Neural cell (in vitro differentiated cells): ENCODE data around the gene VWA3A. TPM values are rescaled to one million over a fixed set of nuclear protein-coding genes. Genes with fewer than 3 reads are reported as not detected.

ENCODE experiments used
- H2AFZ ChIP-seq: fragments of 200-600, 300-800 bp; sonication (generic), shearing (Covaris generic); 2 replicates; pipeline ENCODE4 v1.6.0; 2014; ENCODE audit warnings: low read depth, mild to moderate bottlenecking, antibody characterized with exemption, low read length, moderate library complexity
- H3F3A ChIP-seq: fragments of 200-600 bp; shearing (Covaris generic); 2 replicates; pipeline ENCODE4 v1.6.1; 2016; ENCODE audit warnings: mild to moderate bottlenecking, moderate library complexity, mixed read lengths, antibody characterized with exemption, low read length; ENCODE audit not compliant: insufficient read depth, poor library complexity, severe bottlenecking
- H3K27ac ChIP-seq: fragments of 200-600, 300-800 bp; sonication (generic), shearing (Covaris generic); 2 replicates; pipeline ENCODE4 v1.5.1; 2014; ENCODE audit warnings: mild to moderate bottlenecking, low read length, moderate library complexity
- H3K27me3 ChIP-seq: fragments of 300-800, 200-600 bp; sonication (generic), shearing (Covaris generic); 2 replicates; pipeline ENCODE4 v1.6.0; 2014; ENCODE audit warnings: mild to moderate bottlenecking, low read depth, low read length, moderate library complexity; ENCODE audit not compliant: insufficient read depth
- H3K36me3 ChIP-seq: fragments of 300-800, 200-600 bp; sonication (generic), shearing (Covaris generic); 2 replicates; pipeline ENCODE4 v1.5.1; 2014; ENCODE audit warnings: mild to moderate bottlenecking, antibody characterized with exemption, low read length, moderate library complexity; ENCODE audit not compliant: insufficient read depth
- H3K4me2 ChIP-seq: fragments of 300-800, 200-600 bp; sonication (generic), shearing (Covaris generic); 2 replicates; pipeline ENCODE4 v1.6.0; 2014; ENCODE audit warnings: mild to moderate bottlenecking, low read length
- H3K4me3 ChIP-seq: fragments of 300-800, 200-600 bp; sonication (generic), shearing (Covaris generic); 2 replicates; pipeline ENCODE4 v1.5.1; 2014; ENCODE audit warnings: mild to moderate bottlenecking, low read length, moderate library complexity
- H3K79me2 ChIP-seq: fragments of 200-600 bp; shearing (Covaris generic); replicated peaks from 2 replicates; pipeline ENCODE4 v1.6.0; 2014; ENCODE audit warnings: mild to moderate bottlenecking, low read length, moderate library complexity; ENCODE audit not compliant: insufficient read depth
- H3K9ac ChIP-seq: fragments of 300-800, 200-600 bp; sonication (generic), shearing (Covaris generic); 2 replicates; pipeline ENCODE4 v1.6.1; 2016; ENCODE audit warnings: mild to moderate bottlenecking, low read length, mixed read lengths
- H3K9me2 ChIP-seq: fragments of 200-600 bp; shearing (Covaris generic); 2 replicates; pipeline ENCODE4 v1.6.1; 2016; ENCODE audit warnings: mild to moderate bottlenecking, low read length, mixed read lengths; ENCODE audit not compliant: insufficient read depth
- H3K9me3 ChIP-seq: fragments of 200-600, 300-800 bp; sonication (generic), shearing (Covaris generic); 2 replicates; pipeline ENCODE4 v1.6.1; 2016; ENCODE audit warnings: mild to moderate bottlenecking, mixed run types, low read length, moderate library complexity, mixed read lengths
- H4K20me1 ChIP-seq: fragments of 200-600 bp; shearing (Covaris generic); 2 replicates; pipeline ENCODE4 v1.6.1; 2016; ENCODE audit warnings: mild to moderate bottlenecking, mixed run types; ENCODE audit not compliant: insufficient read depth
- EP300 ChIP-seq: fragments of 450-650 bp; conservative IDR thresholded peaks from 2 replicates; pipeline ENCODE4 v1.6.1; 2014; ENCODE audit warnings: antibody characterized with exemption, mild to moderate bottlenecking, moderate library complexity; ENCODE audit not compliant: poor library complexity, severe bottlenecking
- EZH2 ChIP-seq: fragments of 200-600, 300-800 bp; shearing (Covaris generic), sonication (generic); IDR thresholded peaks from 2 replicates; pipeline ENCODE4 v1.6.1; 2014; ENCODE audit warnings: antibody characterized with exemption, low read length, borderline replicate concordance, mild to moderate bottlenecking; ENCODE audit not compliant: insufficient read depth, poor library complexity, severe bottlenecking
- MXI1 ChIP-seq: fragments of 450-650 bp; conservative IDR thresholded peaks from 2 replicates; pipeline ENCODE4 v1.6.1; 2014; ENCODE audit warnings: antibody characterized with exemption, mild to moderate bottlenecking; ENCODE audit not compliant: poor library complexity, severe bottlenecking
- POLR2AphosphoS5 ChIP-seq: IDR thresholded peaks from 2 replicates; pipeline ENCODE4 v1.6.1; 2012
- RAD21 ChIP-seq: fragments of 450-650 bp; conservative IDR thresholded peaks from 2 replicates; pipeline ENCODE4 v1.6.1; 2014; ENCODE audit warnings: antibody characterized with exemption, mild to moderate bottlenecking, moderate library complexity
- SMC3 ChIP-seq: fragments of 450-650 bp; conservative IDR thresholded peaks from 2 replicates; pipeline ENCODE4 v1.6.1; 2014; ENCODE audit warnings: antibody characterized with exemption, mild to moderate bottlenecking, moderate library complexity; ENCODE audit not compliant: poor library complexity
- TAF1 ChIP-seq: IDR thresholded peaks from 2 replicates; pipeline ENCODE4 v1.6.1; 2012; ENCODE audit warnings: low read depth
- polyA plus RNA-seq: library from polyadenylated mRNA; depleted of rRNA; stranded (reverse); fragments of >200 nt; gene quantifications from 2 replicates; pipeline ENCODE4 v1.2.3, GENCODE V29; 2014
- TF ChIP-seq, protein P1 (sequence below): fragments of 450-650 bp; IDR thresholded peaks from 2 replicates; pipeline ENCODE4 v1.5.1; 2014; ENCODE audit warnings: antibody characterized with exemption, mild to moderate bottlenecking, moderate library complexity; ENCODE audit not compliant: poor library complexity, severe bottlenecking
- TF ChIP-seq, protein P2 (sequence below): IDR thresholded peaks from 2 replicates; pipeline ENCODE4 v1.6.1; 2012; ENCODE audit warnings: borderline replicate concordance

VWA3A gene
- polyA plus RNA-seq, 1 donor from 2014 or later = 1.8 TPM

DNA sequence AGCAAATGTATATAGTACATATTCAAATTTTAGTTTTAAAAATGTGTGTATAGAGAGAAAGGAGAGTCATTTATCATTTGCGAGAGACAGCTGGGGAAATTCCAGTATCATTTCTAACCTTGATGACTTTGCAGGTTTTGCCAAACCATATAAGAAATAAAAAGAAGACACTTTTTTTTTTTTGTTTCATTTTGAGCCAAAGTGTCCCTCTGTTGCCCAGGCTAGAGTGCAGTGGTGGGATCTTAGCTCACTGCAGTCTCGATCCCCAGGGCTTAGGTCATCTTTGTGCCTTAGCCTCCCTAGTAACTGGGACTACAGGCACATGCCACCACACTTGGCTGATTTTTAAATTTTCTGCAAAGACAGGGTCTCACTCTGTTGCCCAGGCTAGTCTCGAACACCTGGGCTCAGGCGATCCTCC lies 38.4 kb upstream of the VWA3A start:
- Histone ChIP-seq H3K4me3 (no peak overlapping the region), H4K20me1 (no peaks in the 10 kb centered on the region), H3K9ac (no peak overlapping the region), H3K27me3 (no peaks in the 10 kb centered on the region), H3K9me2 (no peaks in the 10 kb centered on the region), H3F3A (no peaks in the 10 kb centered on the region), H3K9me3 (no peaks in the 10 kb centered on the region), H3K4me2 (no peak overlapping the region), H2AFZ (no peak overlapping the region), H3K79me2 (no peaks in the 10 kb centered on the region), H3K36me3 (no peaks in the 10 kb centered on the region), H3K27ac (no peak overlapping the region)
- TF ChIP-seq, protein P1, sequence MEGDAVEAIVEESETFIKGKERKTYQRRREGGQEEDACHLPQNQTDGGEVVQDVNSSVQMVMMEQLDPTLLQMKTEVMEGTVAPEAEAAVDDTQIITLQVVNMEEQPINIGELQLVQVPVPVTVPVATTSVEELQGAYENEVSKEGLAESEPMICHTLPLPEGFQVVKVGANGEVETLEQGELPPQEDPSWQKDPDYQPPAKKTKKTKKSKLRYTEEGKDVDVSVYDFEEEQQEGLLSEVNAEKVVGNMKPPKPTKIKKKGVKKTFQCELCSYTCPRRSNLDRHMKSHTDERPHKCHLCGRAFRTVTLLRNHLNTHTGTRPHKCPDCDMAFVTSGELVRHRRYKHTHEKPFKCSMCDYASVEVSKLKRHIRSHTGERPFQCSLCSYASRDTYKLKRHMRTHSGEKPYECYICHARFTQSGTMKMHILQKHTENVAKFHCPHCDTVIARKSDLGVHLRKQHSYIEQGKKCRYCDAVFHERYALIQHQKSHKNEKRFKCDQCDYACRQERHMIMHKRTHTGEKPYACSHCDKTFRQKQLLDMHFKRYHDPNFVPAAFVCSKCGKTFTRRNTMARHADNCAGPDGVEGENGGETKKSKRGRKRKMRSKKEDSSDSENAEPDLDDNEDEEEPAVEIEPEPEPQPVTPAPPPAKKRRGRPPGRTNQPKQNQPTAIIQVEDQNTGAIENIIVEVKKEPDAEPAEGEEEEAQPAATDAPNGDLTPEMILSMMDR = no peak
- TF ChIP-seq MXI1 (no peak), SMC3 (no peak), TAF1 (no peak), EZH2 (no peak), EP300 (no peak), RAD21 (no peak), POLR2AphosphoS5 (no peak)
- TF ChIP-seq, protein P2, sequence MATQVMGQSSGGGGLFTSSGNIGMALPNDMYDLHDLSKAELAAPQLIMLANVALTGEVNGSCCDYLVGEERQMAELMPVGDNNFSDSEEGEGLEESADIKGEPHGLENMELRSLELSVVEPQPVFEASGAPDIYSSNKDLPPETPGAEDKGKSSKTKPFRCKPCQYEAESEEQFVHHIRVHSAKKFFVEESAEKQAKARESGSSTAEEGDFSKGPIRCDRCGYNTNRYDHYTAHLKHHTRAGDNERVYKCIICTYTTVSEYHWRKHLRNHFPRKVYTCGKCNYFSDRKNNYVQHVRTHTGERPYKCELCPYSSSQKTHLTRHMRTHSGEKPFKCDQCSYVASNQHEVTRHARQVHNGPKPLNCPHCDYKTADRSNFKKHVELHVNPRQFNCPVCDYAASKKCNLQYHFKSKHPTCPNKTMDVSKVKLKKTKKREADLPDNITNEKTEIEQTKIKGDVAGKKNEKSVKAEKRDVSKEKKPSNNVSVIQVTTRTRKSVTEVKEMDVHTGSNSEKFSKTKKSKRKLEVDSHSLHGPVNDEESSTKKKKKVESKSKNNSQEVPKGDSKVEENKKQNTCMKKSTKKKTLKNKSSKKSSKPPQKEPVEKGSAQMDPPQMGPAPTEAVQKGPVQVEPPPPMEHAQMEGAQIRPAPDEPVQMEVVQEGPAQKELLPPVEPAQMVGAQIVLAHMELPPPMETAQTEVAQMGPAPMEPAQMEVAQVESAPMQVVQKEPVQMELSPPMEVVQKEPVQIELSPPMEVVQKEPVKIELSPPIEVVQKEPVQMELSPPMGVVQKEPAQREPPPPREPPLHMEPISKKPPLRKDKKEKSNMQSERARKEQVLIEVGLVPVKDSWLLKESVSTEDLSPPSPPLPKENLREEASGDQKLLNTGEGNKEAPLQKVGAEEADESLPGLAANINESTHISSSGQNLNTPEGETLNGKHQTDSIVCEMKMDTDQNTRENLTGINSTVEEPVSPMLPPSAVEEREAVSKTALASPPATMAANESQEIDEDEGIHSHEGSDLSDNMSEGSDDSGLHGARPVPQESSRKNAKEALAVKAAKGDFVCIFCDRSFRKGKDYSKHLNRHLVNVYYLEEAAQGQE = no peak

DNA sequence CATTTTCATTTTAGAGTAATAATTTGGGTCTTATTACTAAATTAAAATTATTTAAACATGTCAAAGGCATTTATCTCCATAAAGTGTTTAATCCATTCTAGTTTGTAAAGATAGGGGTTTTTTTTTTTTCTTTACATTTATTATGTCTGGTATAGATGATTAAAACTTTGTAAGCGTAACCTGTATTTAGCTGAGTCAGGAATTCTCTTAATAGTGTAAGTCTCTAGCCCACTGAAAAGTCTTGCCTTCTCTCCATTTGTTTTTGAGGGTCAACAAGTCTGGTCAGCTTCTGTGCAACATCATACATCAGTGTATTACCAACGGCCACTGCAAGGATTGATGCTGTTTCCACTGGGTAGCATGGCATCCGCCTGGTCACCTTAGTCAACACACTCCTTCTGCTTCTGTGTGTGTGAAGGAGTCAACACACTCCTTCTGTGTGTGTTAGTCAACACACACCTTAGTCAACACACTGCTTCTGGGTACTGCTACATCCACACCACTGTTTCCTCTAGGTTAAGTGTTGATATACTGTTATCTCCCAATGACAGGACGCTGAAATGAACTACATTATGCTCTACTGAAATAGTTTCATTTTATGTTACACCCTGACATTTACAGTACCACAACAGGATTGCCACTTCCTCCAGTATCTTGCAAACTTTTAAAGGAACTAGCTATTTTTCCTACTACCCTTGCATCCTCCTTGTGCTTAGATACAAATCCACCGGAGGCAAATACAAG lies 37.3 kb upstream of the VWA3A start:
- no peak overlapping the region for H2AFZ ChIP-seq
- no peak overlapping the region for H3K4me3 ChIP-seq
- no peak overlapping the region for H3K4me2 ChIP-seq
- no peaks in the 10 kb centered on the region for H3K79me2 ChIP-seq
- no peaks in the 10 kb centered on the region for H3F3A ChIP-seq
- H3K27me3 ChIP-seq = no peaks in the 10 kb centered on the region
- no peaks in the 10 kb centered on the region for H3K36me3 ChIP-seq
- no peak overlapping the region for H3K9ac ChIP-seq
- no peaks in the 10 kb centered on the region for H3K9me3 ChIP-seq
- H4K20me1 ChIP-seq = no peaks in the 10 kb centered on the region
- no peak for TF ChIP-seq POLR2AphosphoS5
- no peak for TF ChIP-seq SMC3
- H3K27ac ChIP-seq = no peak overlapping the region
- no peaks in the 10 kb centered on the region for H3K9me2 ChIP-seq
